AG04449 (cell line): Measurements from ENCODE around the gene EML5.

Experiments used
- CTCF ChIA-PET: fragments of 350-600 bp; formaldehyde crosslinking; extraction: SDS; loops from one replicate; lab custom pipeline; 2021; ENCODE audit warnings: antibody characterized with exemption; lab: Yijun Ruan, JAX
- POLR2A ChIA-PET: fragments of 400-600, 350-600 bp; formaldehyde crosslinking; extraction: SDS; loops from one replicate; lab custom pipeline; 2020; ENCODE audit warnings: antibody characterized with exemption, inconsistent platforms; lab: Yijun Ruan, JAX
- DNase-seq: peaks from one replicate; pipeline ENCODE4 v3.0.0-alpha.2; 2010; ENCODE audit warnings: low read depth, low spot score
- H3K4me3 ChIP-seq: 2 replicates; pipeline ENCODE4 v1.5.1; 2011; ENCODE audit warnings: low read depth, mild to moderate bottlenecking, control low read depth, low read length
- TF ChIP-seq, protein P1 (sequence below): IDR thresholded peaks from one replicate; pipeline ENCODE4 v1.5.1; 2011; ENCODE audit warnings: mild to moderate bottlenecking, moderate library complexity, low read length, control low read depth, inconsistent platforms; ENCODE audit not compliant: insufficient read depth; ENCODE audit errors: missing control alignments

The EML5 gene

DNA sequence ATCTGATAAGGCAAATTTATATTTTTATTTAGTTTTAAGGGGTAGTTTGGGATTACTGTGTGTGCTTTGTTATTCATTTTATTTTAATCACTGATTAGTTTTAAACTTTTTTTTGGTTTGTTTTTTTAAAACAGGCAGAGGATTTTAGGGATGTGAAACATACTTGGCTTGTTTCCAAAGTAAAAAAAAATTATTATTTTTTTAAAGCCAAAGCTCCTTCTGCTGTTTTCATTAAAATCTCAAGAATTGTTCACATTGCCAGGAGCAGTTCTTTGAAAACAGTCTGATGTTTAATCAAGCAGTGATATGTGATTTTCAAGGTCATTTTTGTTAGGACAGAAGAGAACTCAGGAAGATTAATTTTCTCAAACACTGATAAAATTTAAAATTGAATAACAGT is 42.9 kb upstream of the EML5 start:
- ChIA-PET CTCF (interaction anchor here (0.9 to 1.5 kb wide), 2 partner anchors 11 to 62 kb away, joined by 3 read pairs; partner anchors contain the start of gene TTC8), POLR2A (no interaction called here)
- TF ChIP-seq, protein P1, sequence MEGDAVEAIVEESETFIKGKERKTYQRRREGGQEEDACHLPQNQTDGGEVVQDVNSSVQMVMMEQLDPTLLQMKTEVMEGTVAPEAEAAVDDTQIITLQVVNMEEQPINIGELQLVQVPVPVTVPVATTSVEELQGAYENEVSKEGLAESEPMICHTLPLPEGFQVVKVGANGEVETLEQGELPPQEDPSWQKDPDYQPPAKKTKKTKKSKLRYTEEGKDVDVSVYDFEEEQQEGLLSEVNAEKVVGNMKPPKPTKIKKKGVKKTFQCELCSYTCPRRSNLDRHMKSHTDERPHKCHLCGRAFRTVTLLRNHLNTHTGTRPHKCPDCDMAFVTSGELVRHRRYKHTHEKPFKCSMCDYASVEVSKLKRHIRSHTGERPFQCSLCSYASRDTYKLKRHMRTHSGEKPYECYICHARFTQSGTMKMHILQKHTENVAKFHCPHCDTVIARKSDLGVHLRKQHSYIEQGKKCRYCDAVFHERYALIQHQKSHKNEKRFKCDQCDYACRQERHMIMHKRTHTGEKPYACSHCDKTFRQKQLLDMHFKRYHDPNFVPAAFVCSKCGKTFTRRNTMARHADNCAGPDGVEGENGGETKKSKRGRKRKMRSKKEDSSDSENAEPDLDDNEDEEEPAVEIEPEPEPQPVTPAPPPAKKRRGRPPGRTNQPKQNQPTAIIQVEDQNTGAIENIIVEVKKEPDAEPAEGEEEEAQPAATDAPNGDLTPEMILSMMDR = no peak
- no peak for DNase-seq
- H3K4me3 ChIP-seq = no peak overlapping the region

DNA sequence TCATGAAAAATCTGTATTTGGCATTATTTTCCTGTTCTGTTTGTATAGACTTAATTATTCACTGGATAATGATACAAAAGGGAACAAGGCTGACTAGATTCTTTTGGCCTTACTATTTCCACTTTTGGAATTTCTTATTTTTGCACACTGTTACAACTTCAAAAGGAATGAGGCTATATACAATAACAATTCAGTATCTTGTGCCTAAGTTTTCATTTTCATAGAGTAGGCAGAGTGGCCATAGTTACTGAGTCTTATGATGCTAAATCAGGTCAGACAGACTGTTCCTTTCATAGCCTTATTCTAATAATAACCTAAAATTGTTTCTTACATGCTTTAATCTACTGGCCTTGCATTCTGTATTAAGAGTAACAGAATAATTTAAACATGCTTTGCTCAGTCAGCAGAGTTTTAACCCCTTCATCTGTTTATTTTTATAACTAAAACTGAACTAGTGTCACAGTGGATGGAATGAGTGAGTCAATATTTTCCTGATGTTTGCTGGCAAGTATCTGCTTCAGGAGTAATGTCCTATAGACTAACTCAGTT is 42.2 kb upstream of the EML5 start:
- no peak overlapping the region for H3K4me3 ChIP-seq
- TF ChIP-seq, protein P1 = no peak
- no peak for DNase-seq
- POLR2A ChIA-PET = interaction anchor here (1.3 kb wide), 1 partner anchor 10 kb away, joined by 4 read pairs; no protein-coding TSS in a partner anchor
- CTCF ChIA-PET = interaction anchor here (0.9 to 1.5 kb wide), 2 partner anchors 10 to 61 kb away, joined by 3 read pairs; partner anchors contain the start of gene TTC8

DNA sequence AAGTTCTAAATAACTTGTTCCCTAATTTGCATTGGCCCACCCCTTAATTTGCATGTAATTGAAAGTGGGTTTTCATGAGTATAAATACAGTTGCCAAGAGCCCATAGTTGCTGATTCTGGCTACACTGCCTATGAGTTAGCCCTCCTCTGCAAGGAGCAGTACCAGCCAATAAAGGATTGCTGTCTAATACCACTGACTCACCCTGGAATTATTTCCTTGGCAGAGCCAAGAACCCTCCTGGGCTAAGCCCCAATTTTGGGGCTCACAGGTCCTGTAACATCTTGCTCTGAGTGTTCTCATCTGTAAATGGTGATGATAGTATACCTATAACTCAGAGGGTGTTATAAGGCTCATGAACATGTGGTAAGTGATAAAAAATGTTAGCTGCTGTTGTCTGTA is 38.5 kb upstream of the EML5 start:
- DNase-seq = peak; percentile 33
- POLR2A ChIA-PET = no interaction called here
- CTCF ChIA-PET = no interaction called here
- TF ChIP-seq, protein P1 = no peak
- H3K4me3 ChIP-seq = no peak overlapping the region

DNA sequence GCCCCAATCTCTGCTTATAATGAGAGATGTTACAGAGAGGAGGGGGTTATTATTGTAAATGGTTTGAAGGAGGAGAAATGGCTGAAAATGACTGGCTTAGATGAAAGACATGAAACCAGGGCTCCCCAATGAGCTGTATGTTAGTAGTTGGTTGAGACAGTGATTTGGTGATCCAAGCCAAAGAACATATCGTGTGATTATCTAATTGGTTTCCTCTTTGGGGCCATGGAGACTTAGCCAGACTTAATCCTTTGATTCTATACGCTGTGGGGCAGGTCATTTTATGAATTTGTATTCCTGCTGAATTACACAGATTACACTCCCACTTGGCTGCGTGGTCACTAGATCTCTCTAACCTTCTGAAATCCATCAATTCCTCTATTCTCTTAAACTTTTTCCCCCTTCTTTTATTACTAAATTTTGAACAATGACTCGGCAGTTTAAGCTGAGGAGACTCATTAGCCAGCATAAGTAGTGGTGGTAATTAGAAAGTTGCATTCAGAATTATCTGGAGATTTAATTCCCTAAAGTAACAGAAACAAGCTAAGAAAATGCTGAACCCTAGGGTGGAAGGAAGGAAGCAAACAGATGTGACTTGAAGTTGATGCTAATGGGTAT is 37.0 kb upstream of the EML5 start:
- H3K4me3 ChIP-seq = no peak overlapping the region
- ChIA-PET CTCF (interaction anchor here (0.8 to 1.6 kb wide), 2 partner anchors 38 to 162 kb away, joined by 3 to 5 read pairs; no protein-coding TSS in a partner anchor), POLR2A (no interaction called here)
- no peak for DNase-seq
- TF ChIP-seq, protein P1 = no peak

DNA sequence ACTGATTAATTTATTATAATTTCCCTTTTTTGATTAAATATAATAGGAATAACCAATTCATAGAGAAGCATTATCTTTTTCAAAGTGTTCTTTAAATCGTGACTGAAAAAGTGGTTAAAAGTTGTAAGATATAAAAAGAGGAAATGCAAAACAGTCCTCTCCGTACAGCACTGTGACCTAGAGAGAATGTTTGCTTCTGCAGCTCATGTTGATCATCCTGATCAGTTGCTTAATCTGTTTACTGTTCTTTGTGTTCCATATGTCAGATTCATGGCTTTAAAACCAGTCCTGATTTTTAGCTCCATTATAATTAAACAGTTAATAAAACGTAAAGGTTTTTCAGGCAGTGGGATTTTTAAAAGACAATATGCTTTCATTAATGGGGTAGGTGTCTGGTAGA is 36.4 kb upstream of the EML5 start:
- ChIA-PET POLR2A (no interaction called here), CTCF (interaction anchor here (1.6 kb wide), 1 partner anchor 161 kb away, joined by 5 read pairs; no protein-coding TSS in a partner anchor)
- TF ChIP-seq, protein P1 = no peak
- DNase-seq = no peak
- H3K4me3 ChIP-seq = no peak overlapping the region

DNA sequence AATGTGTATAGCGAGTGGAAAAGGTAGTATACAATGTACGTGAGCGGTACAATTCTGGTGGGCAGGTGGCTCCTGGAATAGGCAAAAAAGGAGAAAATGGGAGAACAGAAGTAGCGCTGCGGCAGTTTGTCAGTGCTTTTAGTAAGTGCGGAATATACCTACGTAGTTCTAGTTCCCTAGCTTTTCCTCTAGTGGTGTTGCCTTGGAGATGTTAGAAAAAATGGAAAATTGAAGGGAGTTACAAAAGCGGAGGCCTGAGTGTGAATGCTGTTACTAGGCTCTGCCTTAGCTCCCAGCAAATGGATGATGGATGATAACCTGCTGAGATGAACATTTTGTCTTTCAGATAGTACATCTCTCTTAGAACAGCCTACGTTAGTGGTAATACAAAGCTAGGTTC is 32.8 kb upstream of the EML5 start:
- peak overlapping the region; percentile 85 for H3K4me3 ChIP-seq
- CTCF ChIA-PET = interaction anchor here (0.9 to 2.1 kb wide), 6 partner anchors 8 to 187 kb away, joined by 3 to 8 read pairs (median 4); partner anchors contain the start of gene EML5
- TF ChIP-seq, protein P1 = no peak
- POLR2A ChIA-PET = interaction anchor here (1.1 to 1.9 kb wide), 3 partner anchors 9 to 202 kb away, joined by 3 to 6 read pairs (median 4); no protein-coding TSS in a partner anchor
- no peak for DNase-seq
